Stimulated activated memory B cell treated with anti-CD40 and anti-IgM and Interleukin-4, amounts not matched to agents 10 μg/mL and 1 μg/mL and 100 μg/mL, for 72 hours (primary cell): ENCODE data around the gene HMX1.

Source experiments
- ATAC-seq: fragments of 150-1000 bp; cut with Tn5 transposase; 2 replicates; pipeline ENCODE4 v1.10.0; 2021
- H3K27ac Mint-ChIP-seq: one replicate; pipeline ENCODE4 v1.8.0; 2022; ENCODE audit warnings: mild to moderate bottlenecking, mixed read lengths
- H3K27me3 Mint-ChIP-seq: one replicate; pipeline ENCODE4 v1.8.0; 2022; ENCODE audit warnings: mixed read lengths
- H3K36me3 Mint-ChIP-seq: one replicate; pipeline ENCODE4 v1.8.0; 2022; ENCODE audit warnings: mixed read lengths
- H3K4me1 Mint-ChIP-seq: one replicate; pipeline ENCODE4 v1.8.0; 2022; ENCODE audit warnings: mixed read lengths
- H3K4me3 Mint-ChIP-seq: one replicate; pipeline ENCODE4 v1.8.0; 2022; ENCODE audit warnings: mild to moderate bottlenecking, moderate library complexity, mixed read lengths
- H3K9me3 Mint-ChIP-seq: one replicate; pipeline ENCODE4 v1.8.0; 2022; ENCODE audit warnings: mixed read lengths

HMX1 gene

DNA sequence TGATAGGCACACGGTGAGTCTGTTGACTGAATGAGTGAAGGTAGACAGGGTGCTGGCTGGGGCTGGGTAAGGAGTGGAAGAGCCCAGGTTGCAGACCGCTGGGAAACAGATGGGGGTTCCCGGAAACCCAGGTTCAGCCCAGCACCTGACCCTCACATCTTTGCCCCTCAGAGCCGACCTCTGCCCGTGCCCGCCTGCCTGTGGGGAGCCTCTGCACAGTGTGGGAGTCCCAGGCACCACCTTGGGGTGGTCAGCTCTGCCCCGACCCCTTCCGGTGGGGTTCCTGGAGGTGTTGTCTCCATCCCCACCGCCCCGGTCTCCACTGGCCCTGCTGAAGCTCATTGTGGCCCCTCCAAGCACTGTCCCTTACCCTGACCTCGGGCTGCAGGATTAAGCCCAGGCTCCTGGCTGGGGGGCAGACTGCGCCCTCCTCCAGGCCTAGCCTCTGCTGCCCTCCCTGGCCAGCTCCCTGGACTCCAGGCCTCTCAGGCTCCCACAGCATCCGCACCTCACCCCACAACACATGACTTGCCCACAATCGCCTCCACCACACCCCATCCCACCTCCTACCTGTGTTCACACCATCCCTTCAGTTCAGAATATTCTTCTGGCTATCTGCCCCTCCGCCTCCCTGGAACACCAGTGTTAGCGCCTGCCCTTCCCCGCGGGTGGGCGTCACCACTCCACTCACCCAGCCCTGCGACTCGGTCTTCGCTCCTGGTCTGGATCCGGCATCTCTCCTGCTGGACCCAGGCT lies 21.4 kb downstream of the HMX1 start:
- ATAC-seq = no peak
- Mint-ChIP-seq H3K27ac (no peak overlapping the region), H3K4me1 (no peaks in the 10 kb centered on the region), H3K4me3 (no peak overlapping the region), H3K36me3 (no peaks in the 10 kb centered on the region), H3K9me3 (peaks cover 2% of the 10 kb centered on the region), H3K27me3 (peaks cover 18% of the 10 kb centered on the region)

DNA sequence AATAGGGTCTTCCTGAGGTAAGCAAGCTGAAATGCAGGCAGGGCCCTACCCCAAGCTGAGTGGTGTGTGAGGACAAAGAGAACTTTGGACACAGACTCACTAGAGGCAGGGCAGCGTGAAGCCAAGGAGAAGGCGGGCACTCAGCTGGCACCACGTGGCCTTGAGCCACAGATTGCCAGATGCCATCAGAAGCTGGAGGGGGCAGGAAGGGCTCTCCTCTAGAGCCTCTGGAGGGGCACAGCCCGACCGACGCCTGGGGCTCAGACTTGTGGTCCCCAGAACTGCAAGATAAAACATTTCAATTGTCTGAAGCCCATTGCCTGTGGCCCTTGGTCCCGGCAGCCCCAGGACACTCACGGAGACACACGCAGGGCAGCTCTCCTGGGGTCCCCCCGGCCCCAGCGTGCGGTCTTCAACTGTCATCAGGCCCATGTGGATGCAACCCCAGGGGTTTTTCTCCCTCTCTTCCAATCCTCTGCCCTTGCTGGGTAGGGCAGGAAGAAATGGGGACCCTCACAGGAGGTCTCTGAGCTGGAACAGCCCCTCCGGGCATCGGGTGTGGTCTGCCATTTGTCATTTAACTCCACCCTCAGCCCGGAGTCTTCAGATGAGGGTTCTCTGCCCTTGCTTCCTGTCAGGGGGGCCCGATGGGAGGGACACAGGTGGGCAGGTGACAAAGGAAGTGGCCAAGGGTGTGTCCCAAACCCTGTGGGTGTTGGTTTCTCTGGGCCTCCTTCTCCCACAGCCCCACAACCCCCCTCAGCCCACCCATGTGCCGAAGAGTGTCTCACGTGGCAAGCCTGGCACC lies 22.2 kb downstream of the HMX1 start:
- H3K4me3 Mint-ChIP-seq = no peak overlapping the region
- ATAC-seq = no peak
- no peaks in the 10 kb centered on the region for H3K4me1 Mint-ChIP-seq
- H3K36me3 Mint-ChIP-seq = no peaks in the 10 kb centered on the region
- no peak overlapping the region for H3K27ac Mint-ChIP-seq
- peaks cover 10% of the 10 kb centered on the region for H3K27me3 Mint-ChIP-seq
- peaks cover 2% of the 10 kb centered on the region for H3K9me3 Mint-ChIP-seq

DNA sequence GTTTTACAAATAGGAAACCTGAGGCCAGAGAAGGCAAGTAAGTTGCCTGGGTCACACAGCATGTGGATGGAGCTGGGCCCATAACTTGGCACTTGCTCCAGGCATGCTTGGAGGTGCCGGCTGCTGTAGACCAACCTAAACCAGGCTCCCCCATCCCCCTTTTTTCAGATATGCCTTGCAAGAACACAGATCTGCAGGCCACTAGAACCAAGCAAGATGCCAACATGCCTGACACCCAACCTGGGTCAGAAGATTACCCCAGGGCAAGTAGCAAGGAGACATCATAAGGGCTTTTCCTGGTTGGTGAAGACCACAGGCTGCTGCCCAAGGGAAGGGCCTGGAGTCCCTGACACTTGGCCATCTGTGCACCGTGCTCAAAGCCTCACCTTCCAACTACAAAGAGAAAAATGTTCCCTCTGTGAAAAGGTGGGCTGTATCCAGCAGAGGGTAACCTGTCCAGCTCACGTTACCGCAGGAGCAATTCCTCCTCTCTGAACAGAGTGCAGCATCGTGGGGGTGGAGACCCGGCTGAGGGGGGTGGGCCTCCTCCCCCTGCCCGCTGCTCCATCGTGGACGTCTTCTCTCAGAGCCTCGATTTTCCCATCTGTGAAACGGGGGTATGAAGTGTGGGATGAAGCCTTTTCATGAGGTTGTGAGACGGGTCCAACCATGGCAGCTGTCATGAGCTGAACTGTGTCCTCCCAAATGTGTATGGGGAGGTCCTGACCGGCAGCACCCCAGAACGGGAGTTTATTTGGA lies 23.0 kb downstream of the HMX1 start:
- H3K27ac Mint-ChIP-seq = no peak overlapping the region
- no peaks in the 10 kb centered on the region for H3K4me1 Mint-ChIP-seq
- peaks cover 9% of the 10 kb centered on the region for H3K27me3 Mint-ChIP-seq
- no peak overlapping the region for H3K4me3 Mint-ChIP-seq
- peaks cover 5% of the 10 kb centered on the region for H3K9me3 Mint-ChIP-seq
- no peaks in the 10 kb centered on the region for H3K36me3 Mint-ChIP-seq
- no peak for ATAC-seq

DNA sequence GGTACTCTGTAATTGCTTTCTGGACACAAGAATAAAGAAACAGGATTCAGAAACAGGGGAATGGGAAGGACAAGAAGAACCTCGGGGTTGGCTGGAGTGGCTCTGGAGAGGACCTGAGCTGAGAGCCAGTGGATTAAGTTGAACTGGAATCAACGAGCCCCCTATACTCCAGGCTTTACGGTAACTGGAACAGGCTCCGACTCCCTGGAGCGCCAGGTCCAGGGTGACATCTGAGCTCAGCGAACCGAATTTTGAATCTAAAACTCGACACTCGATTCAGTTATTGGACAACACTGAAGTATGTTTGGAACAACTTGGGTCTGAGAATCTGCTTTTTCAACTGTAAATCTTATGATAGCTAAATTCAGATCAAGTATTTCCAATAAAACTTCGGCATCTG lies 23.9 kb downstream of the HMX1 start:
- no peaks in the 10 kb centered on the region for H3K4me1 Mint-ChIP-seq
- H3K27ac Mint-ChIP-seq = no peak overlapping the region
- H3K4me3 Mint-ChIP-seq = no peak overlapping the region
- H3K36me3 Mint-ChIP-seq = no peaks in the 10 kb centered on the region
- ATAC-seq = no peak
- H3K27me3 Mint-ChIP-seq = peaks cover under 1% of the 10 kb centered on the region
- peaks cover 2% of the 10 kb centered on the region for H3K9me3 Mint-ChIP-seq

DNA sequence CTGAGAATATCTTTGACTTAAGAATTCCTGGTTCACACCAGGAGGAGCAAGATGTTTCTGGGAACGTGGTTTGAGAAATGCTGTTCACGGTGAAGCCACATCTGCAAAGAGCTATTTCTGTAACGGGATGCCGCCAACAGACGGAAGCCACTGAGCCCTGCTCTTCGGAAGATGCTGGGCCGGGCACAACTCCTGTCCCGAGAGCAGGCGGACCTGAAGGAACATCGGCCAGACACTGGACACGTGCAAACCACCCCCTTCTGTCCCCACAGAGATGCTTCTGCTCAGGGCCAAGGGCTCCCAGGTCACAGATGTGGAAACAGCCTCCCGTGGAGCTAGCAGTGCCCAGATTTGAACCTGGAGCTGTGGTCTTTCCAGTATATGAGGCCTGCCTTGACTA lies 24.3 kb downstream of the HMX1 start:
- no peaks in the 10 kb centered on the region for H3K4me1 Mint-ChIP-seq
- no peaks in the 10 kb centered on the region for H3K36me3 Mint-ChIP-seq
- no peaks in the 10 kb centered on the region for H3K27me3 Mint-ChIP-seq
- no peak overlapping the region for H3K4me3 Mint-ChIP-seq
- no peak overlapping the region for H3K27ac Mint-ChIP-seq
- ATAC-seq = no peak
- peaks cover 2% of the 10 kb centered on the region for H3K9me3 Mint-ChIP-seq

DNA sequence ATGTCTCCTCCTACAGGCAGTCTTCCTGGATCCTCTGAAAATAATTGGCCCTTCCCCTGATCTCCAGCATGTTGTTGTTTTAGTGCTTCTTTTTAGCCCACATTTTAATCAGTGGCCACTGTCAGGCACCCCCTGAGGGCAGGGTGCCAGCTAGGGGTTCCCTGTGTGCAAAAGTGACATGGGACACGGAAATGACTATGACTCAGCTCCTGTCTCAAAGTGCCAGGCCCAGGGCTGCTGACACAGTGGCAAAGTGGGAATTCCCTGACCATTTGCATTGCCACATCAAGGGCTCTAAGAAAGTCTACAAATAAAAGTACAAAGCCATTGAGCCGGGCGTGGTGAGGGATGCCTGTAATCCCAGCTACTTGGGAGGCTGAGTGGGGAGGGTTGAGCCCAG lies 24.8 kb downstream of the HMX1 start:
- Mint-ChIP-seq H3K9me3 (peaks cover 2% of the 10 kb centered on the region), H3K4me3 (no peak overlapping the region), H3K27ac (no peak overlapping the region), H3K27me3 (no peaks in the 10 kb centered on the region), H3K36me3 (no peaks in the 10 kb centered on the region), H3K4me1 (no peaks in the 10 kb centered on the region)
- no peak for ATAC-seq

DNA sequence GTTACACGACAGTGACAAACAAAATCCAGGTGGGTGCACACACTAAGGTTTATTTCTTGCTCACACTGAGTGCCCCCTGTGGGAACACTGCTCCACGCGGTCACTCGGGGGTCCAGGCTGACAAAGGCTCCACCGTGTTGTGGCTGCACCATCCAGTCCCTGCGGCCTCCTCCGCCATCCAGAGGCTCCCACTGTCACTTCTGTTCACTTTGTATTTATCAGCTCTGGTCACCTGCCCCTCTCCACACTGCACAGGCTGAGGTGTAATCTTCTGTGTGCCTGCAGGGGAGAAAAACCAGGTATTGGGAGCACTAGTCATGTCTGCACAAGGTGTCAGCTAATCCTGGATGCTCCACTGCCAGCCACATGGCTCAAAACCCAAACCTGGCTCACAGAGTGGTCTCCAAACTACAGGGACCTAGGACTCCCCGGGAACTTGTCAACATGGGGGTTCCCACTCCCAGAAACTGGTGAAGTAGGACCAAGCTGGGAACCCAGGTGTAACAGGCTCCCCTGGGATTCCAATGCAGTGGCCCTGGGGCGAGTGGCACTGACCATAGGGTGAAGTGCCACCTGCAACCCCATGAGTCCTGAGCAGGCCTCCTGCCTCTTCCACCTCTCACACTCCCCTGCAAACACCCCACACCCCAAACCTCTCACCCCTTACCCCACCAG lies 25.5 kb downstream of the HMX1 start:
- H3K36me3 Mint-ChIP-seq = no peaks in the 10 kb centered on the region
- H3K4me1 Mint-ChIP-seq = no peaks in the 10 kb centered on the region
- no peak for ATAC-seq
- peaks cover 2% of the 10 kb centered on the region for H3K9me3 Mint-ChIP-seq
- no peak overlapping the region for H3K4me3 Mint-ChIP-seq
- H3K27ac Mint-ChIP-seq = no peak overlapping the region
- no peaks in the 10 kb centered on the region for H3K27me3 Mint-ChIP-seq

DNA sequence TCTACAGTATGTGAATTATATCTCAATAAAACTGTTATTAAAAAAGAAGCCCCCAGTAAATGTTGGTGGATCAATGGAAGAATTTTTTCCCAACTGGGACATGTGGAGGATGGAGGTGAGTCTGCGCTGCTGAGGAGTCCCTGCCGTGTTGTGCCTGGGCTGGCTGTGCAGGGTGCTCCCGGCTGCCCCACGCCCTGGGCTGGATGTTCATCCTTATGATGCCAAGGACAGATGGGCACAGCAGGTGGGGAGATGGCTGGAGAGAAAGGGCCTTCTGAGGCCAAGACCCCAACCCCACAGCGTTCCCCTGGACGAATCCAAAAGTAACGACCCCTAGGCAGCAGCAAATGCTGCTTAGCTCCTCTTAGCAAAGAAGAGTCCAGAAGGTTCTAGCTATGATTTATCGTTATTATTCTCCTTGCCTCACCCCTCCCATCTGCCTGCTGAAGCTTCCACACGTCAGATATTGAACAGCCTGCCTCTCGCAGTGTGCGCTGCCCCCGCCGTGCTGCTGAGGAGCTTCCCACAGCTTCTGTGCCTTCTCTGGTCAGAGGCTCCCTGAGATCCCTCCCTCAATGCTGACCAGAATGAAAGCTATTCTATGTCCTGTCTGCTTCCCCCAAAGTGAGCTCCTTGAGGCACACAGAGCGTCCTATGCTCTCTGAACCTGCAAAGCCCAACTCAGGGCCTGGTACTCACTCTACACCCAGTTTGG lies 26.5 kb downstream of the HMX1 start:
- Mint-ChIP-seq H3K4me3 (no peak overlapping the region), H3K27me3 (no peaks in the 10 kb centered on the region), H3K27ac (no peak overlapping the region), H3K9me3 (peaks cover 2% of the 10 kb centered on the region), H3K4me1 (no peaks in the 10 kb centered on the region), H3K36me3 (no peaks in the 10 kb centered on the region)
- ATAC-seq = no peak

DNA sequence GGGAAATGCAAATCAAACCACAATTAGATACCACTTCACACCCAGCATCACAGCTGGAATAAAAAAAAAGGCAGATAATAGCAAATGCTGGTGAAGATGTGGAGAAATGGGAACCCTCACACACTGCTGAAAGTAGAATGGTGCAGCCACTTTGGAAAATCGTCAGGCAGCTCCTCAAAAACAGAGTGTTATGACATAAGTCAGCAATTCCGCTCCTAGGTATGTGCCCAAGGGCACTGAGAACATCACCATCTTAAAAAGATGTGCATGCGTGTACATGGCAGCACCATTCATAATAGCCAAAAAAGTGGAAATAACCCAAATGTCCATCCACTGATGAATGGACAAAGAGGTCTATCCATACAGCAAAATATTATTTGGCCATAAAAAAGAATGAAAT lies 28.0 kb downstream of the HMX1 start:
- Mint-ChIP-seq H3K4me3 (no peak overlapping the region), H3K27ac (no peak overlapping the region), H3K36me3 (no peaks in the 10 kb centered on the region), H3K4me1 (no peaks in the 10 kb centered on the region), H3K27me3 (no peaks in the 10 kb centered on the region), H3K9me3 (peaks cover 2% of the 10 kb centered on the region)
- ATAC-seq = no peak

DNA sequence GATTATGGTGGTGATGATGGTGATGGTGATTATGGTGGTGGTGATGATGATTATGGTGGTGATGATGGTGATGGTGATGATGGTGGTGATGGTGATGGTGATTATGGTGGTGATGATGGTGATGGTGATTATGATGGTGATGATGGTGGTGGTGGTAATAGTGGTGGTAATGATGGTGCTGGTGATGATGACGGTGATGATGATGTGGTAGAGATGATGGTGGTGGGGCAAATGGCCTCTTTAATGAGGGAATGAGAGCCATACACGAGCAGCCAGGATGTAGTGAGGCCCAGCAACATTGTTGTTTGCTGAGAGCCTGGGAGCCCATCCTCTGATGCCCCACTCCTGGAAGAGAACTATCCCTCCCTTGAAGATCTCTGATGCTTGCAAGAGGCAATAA lies 29.0 kb downstream of the HMX1 start:
- Mint-ChIP-seq H3K27me3 (no peaks in the 10 kb centered on the region), H3K36me3 (no peaks in the 10 kb centered on the region), H3K9me3 (peaks cover 2% of the 10 kb centered on the region), H3K4me3 (no peak overlapping the region), H3K4me1 (no peaks in the 10 kb centered on the region), H3K27ac (no peak overlapping the region)
- ATAC-seq = no peak

DNA sequence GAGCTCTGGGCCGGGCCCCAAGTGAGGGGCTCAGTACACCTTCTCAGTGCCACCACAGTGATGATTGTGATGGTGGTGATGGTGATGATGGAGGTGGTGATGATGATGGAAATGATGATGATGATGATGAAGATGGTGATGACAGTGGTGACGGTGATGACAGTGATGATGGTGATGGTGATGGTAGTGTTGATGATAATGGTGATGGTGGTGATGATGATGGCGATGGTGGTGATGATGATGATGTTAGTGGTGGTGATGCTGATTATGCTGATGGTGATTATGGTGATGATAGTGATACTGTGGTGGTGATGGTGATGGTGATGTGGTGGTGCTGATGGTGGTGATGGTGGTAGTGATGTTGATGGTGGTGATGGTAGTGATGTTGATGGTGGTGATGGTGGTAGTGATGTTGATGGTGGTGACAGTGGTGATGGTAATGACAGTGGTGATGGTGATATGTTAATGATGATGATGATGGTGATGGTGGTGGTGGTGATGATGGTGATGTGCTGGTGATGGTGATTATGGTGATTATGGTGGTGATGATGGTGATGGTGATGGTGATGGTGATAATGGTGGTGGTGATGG lies 29.9 kb downstream of the HMX1 start:
- no peak overlapping the region for H3K27ac Mint-ChIP-seq
- no peaks in the 10 kb centered on the region for H3K36me3 Mint-ChIP-seq
- ATAC-seq = no peak
- H3K4me1 Mint-ChIP-seq = no peaks in the 10 kb centered on the region
- no peak overlapping the region for H3K4me3 Mint-ChIP-seq
- peaks cover 2% of the 10 kb centered on the region for H3K9me3 Mint-ChIP-seq
- no peaks in the 10 kb centered on the region for H3K27me3 Mint-ChIP-seq

DNA sequence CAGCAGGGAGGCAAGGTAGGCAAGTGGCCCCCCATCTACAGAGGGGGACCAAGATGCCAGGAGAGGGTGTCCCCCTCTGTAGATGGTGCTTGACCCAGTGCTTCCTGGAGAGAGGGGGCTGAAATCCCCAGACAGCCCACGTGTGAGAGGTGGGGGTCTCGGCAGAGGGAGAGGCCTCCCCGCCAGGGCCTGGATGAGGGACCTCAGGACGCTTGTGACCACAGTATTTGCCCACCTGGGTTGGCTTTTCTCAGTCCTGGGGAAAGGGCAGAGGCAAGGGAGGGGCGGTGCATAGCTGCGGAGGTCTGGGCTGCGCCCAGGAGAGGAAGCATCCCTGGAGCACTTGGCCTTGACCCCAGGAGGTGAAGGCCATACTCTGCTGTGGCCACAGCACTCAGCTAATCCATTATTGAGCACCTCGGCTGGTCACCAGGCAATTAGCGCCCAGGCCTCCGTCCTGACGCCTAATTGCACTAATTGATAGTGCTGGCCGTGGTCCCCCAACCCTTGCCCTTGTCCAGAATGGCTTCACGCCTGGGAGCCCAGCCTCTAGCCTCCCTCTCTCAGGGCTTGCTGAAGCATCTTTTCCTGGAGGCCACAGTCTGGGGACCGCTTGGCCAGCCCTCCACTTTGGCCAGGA lies 30.7 kb downstream of the HMX1 start:
- H3K27ac Mint-ChIP-seq = no peak overlapping the region
- H3K4me3 Mint-ChIP-seq = no peak overlapping the region
- no peaks in the 10 kb centered on the region for H3K4me1 Mint-ChIP-seq
- H3K9me3 Mint-ChIP-seq = peaks cover 2% of the 10 kb centered on the region
- no peaks in the 10 kb centered on the region for H3K27me3 Mint-ChIP-seq
- no peak for ATAC-seq
- H3K36me3 Mint-ChIP-seq = no peaks in the 10 kb centered on the region

DNA sequence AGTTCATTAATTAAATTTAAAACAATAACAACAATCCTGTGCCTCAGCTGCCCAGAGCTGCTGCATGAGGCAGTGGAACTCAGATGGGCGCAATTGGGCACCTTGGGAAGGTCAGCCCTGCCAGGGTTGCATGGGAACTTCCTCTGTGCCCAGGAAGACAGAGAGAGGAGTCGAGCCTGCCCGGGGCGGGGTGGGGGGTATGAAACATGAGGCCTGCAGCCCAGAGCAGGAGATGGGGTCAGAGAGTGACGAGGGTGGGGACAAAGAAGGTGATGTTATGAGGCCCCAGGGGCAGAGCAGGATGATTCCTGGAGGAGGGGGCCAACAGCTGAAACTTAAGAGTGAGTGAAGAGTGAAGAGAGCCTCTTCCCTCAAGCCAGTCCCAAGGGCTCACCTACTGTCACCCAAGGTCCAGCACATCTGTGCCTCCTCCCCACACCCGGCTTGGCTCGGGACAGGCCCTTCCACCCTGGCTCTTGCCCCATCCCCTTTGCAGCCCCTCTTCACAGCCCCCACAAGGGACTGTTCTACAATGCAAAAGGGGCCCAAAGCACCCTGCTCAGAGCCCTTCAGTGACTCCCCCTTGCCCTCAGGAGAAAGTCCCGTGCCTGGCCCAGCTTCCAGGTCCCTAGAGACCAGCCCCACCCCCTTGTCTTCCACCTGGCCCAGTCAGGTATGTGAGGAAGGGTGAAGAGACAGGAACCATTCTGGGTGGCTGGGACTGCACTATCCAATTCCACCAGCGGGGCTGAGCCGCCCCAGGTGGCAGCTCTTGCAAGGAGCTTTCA lies 31.4 kb downstream of the HMX1 start:
- Mint-ChIP-seq H3K9me3 (peaks cover 2% of the 10 kb centered on the region), H3K36me3 (no peaks in the 10 kb centered on the region), H3K27ac (no peak overlapping the region), H3K4me3 (no peak overlapping the region), H3K4me1 (no peaks in the 10 kb centered on the region), H3K27me3 (no peaks in the 10 kb centered on the region)
- ATAC-seq = no peak
